Measurements from ENCODE around the gene LSM2. TPM values are rescaled to one million over a fixed set of nuclear protein-coding genes. Genes with fewer than 3 reads are reported as not detected.

Gene LSM2
- total RNA-seq, 4 donors from 2014 or later, result 37.1 to 119 (median 58.7) TPM

DNA sequence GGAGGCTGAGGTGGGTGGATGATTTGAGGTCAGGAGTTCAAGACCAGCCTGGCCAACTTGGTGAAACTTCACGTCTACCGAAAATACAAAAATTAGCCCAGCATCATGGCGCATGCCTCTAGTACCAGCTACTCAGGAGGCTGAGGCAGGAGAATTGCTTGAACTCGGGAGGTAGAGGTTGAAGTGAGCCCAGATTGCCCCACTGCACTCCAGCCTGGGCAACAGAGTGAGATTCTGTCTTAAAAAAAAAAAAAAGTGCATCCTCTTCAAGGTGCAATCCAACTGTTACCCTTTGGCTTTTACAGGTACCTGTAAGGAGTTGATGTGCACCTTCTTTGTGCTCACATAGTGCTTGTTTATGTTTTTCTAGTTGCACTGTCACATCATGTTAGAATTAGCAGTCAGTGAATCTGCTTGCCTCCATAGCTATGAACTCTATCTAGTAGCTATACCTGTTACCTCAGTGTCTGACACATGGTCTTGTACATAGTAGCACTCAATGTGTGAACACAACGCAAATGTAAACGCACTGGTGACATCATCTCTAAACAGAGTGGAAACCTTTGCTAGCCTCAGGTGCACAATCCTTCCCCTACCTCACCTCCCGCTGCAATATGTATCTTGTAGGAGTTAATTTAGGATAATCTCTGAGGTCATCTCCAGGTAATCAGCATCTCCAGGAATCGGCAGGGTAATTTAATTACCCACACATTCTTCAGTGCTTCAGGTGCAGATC lies 57.3 kb downstream of the LSM2 start:
- no peak overlapping the region for H3K4me3 ChIP-seq
- peak overlapping the region in 1 of 2 donors; percentile 47 for H3K27ac ChIP-seq
- H3K4me1 ChIP-seq, result no peaks in the 10 kb centered on the region
- TF ChIP-seq, protein P1, sequence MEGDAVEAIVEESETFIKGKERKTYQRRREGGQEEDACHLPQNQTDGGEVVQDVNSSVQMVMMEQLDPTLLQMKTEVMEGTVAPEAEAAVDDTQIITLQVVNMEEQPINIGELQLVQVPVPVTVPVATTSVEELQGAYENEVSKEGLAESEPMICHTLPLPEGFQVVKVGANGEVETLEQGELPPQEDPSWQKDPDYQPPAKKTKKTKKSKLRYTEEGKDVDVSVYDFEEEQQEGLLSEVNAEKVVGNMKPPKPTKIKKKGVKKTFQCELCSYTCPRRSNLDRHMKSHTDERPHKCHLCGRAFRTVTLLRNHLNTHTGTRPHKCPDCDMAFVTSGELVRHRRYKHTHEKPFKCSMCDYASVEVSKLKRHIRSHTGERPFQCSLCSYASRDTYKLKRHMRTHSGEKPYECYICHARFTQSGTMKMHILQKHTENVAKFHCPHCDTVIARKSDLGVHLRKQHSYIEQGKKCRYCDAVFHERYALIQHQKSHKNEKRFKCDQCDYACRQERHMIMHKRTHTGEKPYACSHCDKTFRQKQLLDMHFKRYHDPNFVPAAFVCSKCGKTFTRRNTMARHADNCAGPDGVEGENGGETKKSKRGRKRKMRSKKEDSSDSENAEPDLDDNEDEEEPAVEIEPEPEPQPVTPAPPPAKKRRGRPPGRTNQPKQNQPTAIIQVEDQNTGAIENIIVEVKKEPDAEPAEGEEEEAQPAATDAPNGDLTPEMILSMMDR (IDR thresholded peaks at IDR 0.05), result no peak
- TF ChIP-seq POLR2A (IDR thresholded peaks at IDR 0.05), result no peak
- H3K27me3 ChIP-seq, result no peaks in the 10 kb centered on the region
- H3K9me3 ChIP-seq, result no peaks in the 10 kb centered on the region
- no peaks in the 10 kb centered on the region for H3K36me3 ChIP-seq
- DNase-seq, result no peak
- intact Hi-C loops (cut with DNase I; ENCODE audit: low total_unique reads), result no loop called here

Small RNAs within 50 kb of the gene (small RNA-seq; reads per million reads assigned to genes)
- gene MSH5-SAPCD1 (not detected), gene RF00019 (not detected), gene RNU6-850P (not detected), gene SAPCD1 (not detected), gene SNORD48 (245 reads per million, percentile 96 among the genes with 10 or more reads in this experiment), gene SNORD52 (not detected)

Other genes with a start within 250 kb of the LSM2 start
- gene LTA, start 234.7 kb downstream of the LSM2 start, total RNA-seq, result under 1 TPM in 1 of 4 donors, not detected in 3; 0.30 TPM
- 1 to 10 TPM in 1 of 4 donors, not detected in 3; 1.3 TPM for gene TNF, start 231.4 kb downstream of the LSM2 start, total RNA-seq
- 1 to 10 TPM in 1 of 4 donors, not detected in 3; 1.5 TPM for gene LTB, start 224.5 kb downstream of the LSM2 start, total RNA-seq
- gene LST1, start 220.7 kb downstream of the LSM2 start, total RNA-seq, result 100 to 1,000 TPM in 1 of 4 donors, 1 to 10 TPM in 2, not detected in 1; 2.6 to 229 (median 3.2) TPM
- not detected for gene NCR3, start 214.0 kb downstream of the LSM2 start, total RNA-seq
- 10 to 100 TPM in 2 of 4 donors, 1 to 10 TPM in 2; 1.5 to 25.6 (median 14.5) TPM for gene AIF1, start 191.7 kb downstream of the LSM2 start, total RNA-seq
- 100 to 1,000 TPM in 1 of 4 donors, 10 to 100 TPM in 3; 35.4 to 218 (median 48.0) TPM for gene PRRC2A, start 186.3 kb downstream of the LSM2 start, total RNA-seq
- 100 to 1,000 TPM in 3 of 4 donors, 10 to 100 TPM in 1; 92.2 to 233 (median 139) TPM for gene BAG6, start 154.3 kb downstream of the LSM2 start, total RNA-seq
- 1 to 10 TPM in 3 of 4 donors, not detected in 1; 1.9 to 2.9 (median 2.6) TPM for gene APOM, start 151.1 kb downstream of the LSM2 start, total RNA-seq
- gene C6orf47, start 146.2 kb downstream of the LSM2 start, total RNA-seq, result 10 to 100 TPM in 3 of 4 donors, 1 to 10 TPM in 1; 6.2 to 31.9 (median 24.6) TPM
- gene GPANK1, start 142.0 kb downstream of the LSM2 start, total RNA-seq, result 10 to 100 TPM in 3 of 4 donors, 1 to 10 TPM in 1; 5.1 to 25.6 (median 15.4) TPM
- 100 to 1,000 TPM in 3 of 4 donors, 10 to 100 TPM in 1; 67.5 to 157 (median 107) TPM for gene CSNK2B, start 140.9 kb downstream of the LSM2 start, total RNA-seq
- gene LY6G5B, start 137.0 kb downstream of the LSM2 start, total RNA-seq, result 10 to 100 TPM in 1 of 4 donors, 1 to 10 TPM in 3; 1.0 to 27.4 (median 4.3) TPM
- 1 to 10 TPM in 3 of 4 donors, not detected in 1; 1.0 to 4.4 (median 3.8) TPM for gene LY6G5C, start 125.9 kb downstream of the LSM2 start, total RNA-seq
- gene ABHD16A, start 103.6 kb downstream of the LSM2 start, total RNA-seq, result 10 to 100 TPM; 25.9 to 50.9 (median 37.9) TPM
- gene LY6G6F, start 100.1 kb downstream of the LSM2 start, total RNA-seq, result not detected
- 1 to 10 TPM in 1 of 4 donors, not detected in 3; 2.0 TPM for gene LY6G6D, start 91.6 kb downstream of the LSM2 start, total RNA-seq
- 1 to 10 TPM in 1 of 4 donors, not detected in 3; 1.4 TPM for gene LY6G6C, start 85.2 kb downstream of the LSM2 start, total RNA-seq
- under 1 TPM in 1 of 4 donors, not detected in 3; 0.49 TPM for gene MPIG6B, start 83.6 kb downstream of the LSM2 start, total RNA-seq
- gene DDAH2, start 77.7 kb downstream of the LSM2 start, total RNA-seq, result 100 to 1,000 TPM in 3 of 4 donors, 10 to 100 TPM in 1; 97.6 to 240 (median 158) TPM
- 100 to 1,000 TPM; 173 to 328 (median 216) TPM for gene CLIC1, start 70.4 kb downstream of the LSM2 start, total RNA-seq
- 10 to 100 TPM in 3 of 4 donors, not detected in 1; 16.7 to 41.5 (median 22.1) TPM for gene MSH5, start 67.0 kb downstream of the LSM2 start, total RNA-seq
- gene SAPCD1, start 44.3 kb downstream of the LSM2 start, total RNA-seq, result 1 to 10 TPM in 2 of 4 donors, not detected in 2; 1.7 to 4.4 TPM
- gene VWA7, start 29.6 kb downstream of the LSM2 start, total RNA-seq, result 10 to 100 TPM in 1 of 4 donors, 1 to 10 TPM in 2, under 1 TPM in 1; 0.88 to 24.1 (median 3.1) TPM
- 100 to 1,000 TPM in 1 of 4 donors, 10 to 100 TPM in 3; 35.6 to 118 (median 53.4) TPM for gene VARS1, start 11.2 kb downstream of the LSM2 start, total RNA-seq
- gene HSPA1L, start 8.3 kb upstream of the LSM2 start, total RNA-seq, result 1 to 10 TPM in 3 of 4 donors, under 1 TPM in 1; 0.59 to 4.6 (median 2.3) TPM
- gene HSPA1A, start 8.6 kb upstream of the LSM2 start, total RNA-seq, result 100 to 1,000 TPM in 3 of 4 donors, 10 to 100 TPM in 1; 98.8 to 261 (median 170) TPM
- 100 to 1,000 TPM in 2 of 4 donors, 10 to 100 TPM in 2; 40.3 to 268 (median 152) TPM for gene HSPA1B, start 20.8 kb upstream of the LSM2 start, total RNA-seq
- gene NEU1, start 55.9 kb upstream of the LSM2 start, total RNA-seq, result 10 to 100 TPM; 20.5 to 28.4 (median 23.4) TPM
- gene SLC44A4, start 72.0 kb upstream of the LSM2 start, total RNA-seq, result 10 to 100 TPM in 1 of 4 donors, 1 to 10 TPM in 3; 5.0 to 46.1 (median 5.8) TPM
- gene EHMT2, start 90.7 kb upstream of the LSM2 start, total RNA-seq, result 10 to 100 TPM; 13.8 to 72.4 (median 66.2) TPM
- gene ZBTB12, start 95.1 kb upstream of the LSM2 start, total RNA-seq, result 10 to 100 TPM in 2 of 4 donors, 1 to 10 TPM in 1, not detected in 1; 2.4 to 15.3 (median 11.0) TPM
- 10 to 100 TPM in 1 of 4 donors, 1 to 10 TPM in 3; 4.1 to 24.8 (median 4.6) TPM for gene C2, start 120.8 kb upstream of the LSM2 start, total RNA-seq
- 10 to 100 TPM in 2 of 4 donors, 1 to 10 TPM in 1, not detected in 1; 6.2 to 32.6 (median 31.5) TPM for gene CFB, start 139.1 kb upstream of the LSM2 start, total RNA-seq
- 10 to 100 TPM; 30.3 to 73.0 (median 51.4) TPM for gene NELFE, start 152.0 kb upstream of the LSM2 start, total RNA-seq
- gene SKIC2, start 152.2 kb upstream of the LSM2 start, total RNA-seq, result 10 to 100 TPM; 11.5 to 58.8 (median 35.6) TPM
- gene DXO, start 165.2 kb upstream of the LSM2 start, total RNA-seq, result 10 to 100 TPM in 3 of 4 donors, 1 to 10 TPM in 1; 10.0 to 36.6 (median 14.7) TPM
- 100 to 1,000 TPM in 1 of 4 donors, 10 to 100 TPM in 2, 1 to 10 TPM in 1; 3.8 to 100 (median 32.3) TPM for gene C4A, start 175.1 kb upstream of the LSM2 start, total RNA-seq
- gene C4B, start 207.8 kb upstream of the LSM2 start, total RNA-seq, result 10 to 100 TPM; 12.4 to 97.5 (median 46.3) TPM
- 1 to 10 TPM in 1 of 4 donors, not detected in 3; 4.1 TPM for gene CYP21A2, start 231.4 kb upstream of the LSM2 start, total RNA-seq